ENCODE measurements around the gene KRTAP10-3. TPM values are rescaled to one million over a fixed set of nuclear protein-coding genes. Genes with fewer than 3 reads are reported as not detected.

The KRTAP10-3 gene
- total and polyA plus RNA-seq, 2 experiments from 2014 or later = not detected

GRCh38 chr21:44531606-44532564 lies 26.7 kb downstream of the KRTAP10-3 start:
- Mint-ChIP-seq H3K27me3 (ENCODE audit: insufficient read depth, low read depth, poor library complexity) (peaks cover 6% of the 10 kb centered on the region), H3K9me3 (peaks cover 4% of the 10 kb centered on the region; the same call in 1 of the 3 replicates), H3K4me3 (no peak overlapping the region), H3K27ac (no peak overlapping the region), H3K36me3 (ENCODE audit: low read depth) (no peaks in the 10 kb centered on the region), H3K4me1 (peaks cover 3% of the 10 kb centered on the region; the same call in 2 of the 3 replicates)
- no peaks in the 10 kb centered on the region for H3K79me2 ChIP-seq (replicated peaks; ENCODE audit: insufficient read depth)
- no peak for DNase-seq (ENCODE audit: low spot score)
- no peak overlapping the region for H3K4me2 ChIP-seq
- H4K20me1 ChIP-seq (replicated peaks; ENCODE audit: insufficient read depth) = no peaks in the 10 kb centered on the region
- ATAC-seq = no peak
- no peak overlapping the region for H3K27ac ChIP-seq (ENCODE audit: low read depth)
- H3K9me2 ChIP-seq (ENCODE audit: insufficient read depth) = no peaks in the 10 kb centered on the region
- H3K4me1 ChIP-seq (ENCODE audit: insufficient read depth) = no peaks in the 10 kb centered on the region
- no peak for TF ChIP-seq POLR2AphosphoS5 (IDR thresholded peaks at IDR 0.05; ENCODE audit: low read depth)
- TF ChIP-seq ZNF114 (CRISPR knock-in tag; IDR thresholded peaks at IDR 0.05) = no peak
- no peak for TF ChIP-seq EZH2 (IDR thresholded peaks at IDR 0.05; ENCODE audit: low read depth, unreplicated experiment)
- TF ChIP-seq, protein P1, sequence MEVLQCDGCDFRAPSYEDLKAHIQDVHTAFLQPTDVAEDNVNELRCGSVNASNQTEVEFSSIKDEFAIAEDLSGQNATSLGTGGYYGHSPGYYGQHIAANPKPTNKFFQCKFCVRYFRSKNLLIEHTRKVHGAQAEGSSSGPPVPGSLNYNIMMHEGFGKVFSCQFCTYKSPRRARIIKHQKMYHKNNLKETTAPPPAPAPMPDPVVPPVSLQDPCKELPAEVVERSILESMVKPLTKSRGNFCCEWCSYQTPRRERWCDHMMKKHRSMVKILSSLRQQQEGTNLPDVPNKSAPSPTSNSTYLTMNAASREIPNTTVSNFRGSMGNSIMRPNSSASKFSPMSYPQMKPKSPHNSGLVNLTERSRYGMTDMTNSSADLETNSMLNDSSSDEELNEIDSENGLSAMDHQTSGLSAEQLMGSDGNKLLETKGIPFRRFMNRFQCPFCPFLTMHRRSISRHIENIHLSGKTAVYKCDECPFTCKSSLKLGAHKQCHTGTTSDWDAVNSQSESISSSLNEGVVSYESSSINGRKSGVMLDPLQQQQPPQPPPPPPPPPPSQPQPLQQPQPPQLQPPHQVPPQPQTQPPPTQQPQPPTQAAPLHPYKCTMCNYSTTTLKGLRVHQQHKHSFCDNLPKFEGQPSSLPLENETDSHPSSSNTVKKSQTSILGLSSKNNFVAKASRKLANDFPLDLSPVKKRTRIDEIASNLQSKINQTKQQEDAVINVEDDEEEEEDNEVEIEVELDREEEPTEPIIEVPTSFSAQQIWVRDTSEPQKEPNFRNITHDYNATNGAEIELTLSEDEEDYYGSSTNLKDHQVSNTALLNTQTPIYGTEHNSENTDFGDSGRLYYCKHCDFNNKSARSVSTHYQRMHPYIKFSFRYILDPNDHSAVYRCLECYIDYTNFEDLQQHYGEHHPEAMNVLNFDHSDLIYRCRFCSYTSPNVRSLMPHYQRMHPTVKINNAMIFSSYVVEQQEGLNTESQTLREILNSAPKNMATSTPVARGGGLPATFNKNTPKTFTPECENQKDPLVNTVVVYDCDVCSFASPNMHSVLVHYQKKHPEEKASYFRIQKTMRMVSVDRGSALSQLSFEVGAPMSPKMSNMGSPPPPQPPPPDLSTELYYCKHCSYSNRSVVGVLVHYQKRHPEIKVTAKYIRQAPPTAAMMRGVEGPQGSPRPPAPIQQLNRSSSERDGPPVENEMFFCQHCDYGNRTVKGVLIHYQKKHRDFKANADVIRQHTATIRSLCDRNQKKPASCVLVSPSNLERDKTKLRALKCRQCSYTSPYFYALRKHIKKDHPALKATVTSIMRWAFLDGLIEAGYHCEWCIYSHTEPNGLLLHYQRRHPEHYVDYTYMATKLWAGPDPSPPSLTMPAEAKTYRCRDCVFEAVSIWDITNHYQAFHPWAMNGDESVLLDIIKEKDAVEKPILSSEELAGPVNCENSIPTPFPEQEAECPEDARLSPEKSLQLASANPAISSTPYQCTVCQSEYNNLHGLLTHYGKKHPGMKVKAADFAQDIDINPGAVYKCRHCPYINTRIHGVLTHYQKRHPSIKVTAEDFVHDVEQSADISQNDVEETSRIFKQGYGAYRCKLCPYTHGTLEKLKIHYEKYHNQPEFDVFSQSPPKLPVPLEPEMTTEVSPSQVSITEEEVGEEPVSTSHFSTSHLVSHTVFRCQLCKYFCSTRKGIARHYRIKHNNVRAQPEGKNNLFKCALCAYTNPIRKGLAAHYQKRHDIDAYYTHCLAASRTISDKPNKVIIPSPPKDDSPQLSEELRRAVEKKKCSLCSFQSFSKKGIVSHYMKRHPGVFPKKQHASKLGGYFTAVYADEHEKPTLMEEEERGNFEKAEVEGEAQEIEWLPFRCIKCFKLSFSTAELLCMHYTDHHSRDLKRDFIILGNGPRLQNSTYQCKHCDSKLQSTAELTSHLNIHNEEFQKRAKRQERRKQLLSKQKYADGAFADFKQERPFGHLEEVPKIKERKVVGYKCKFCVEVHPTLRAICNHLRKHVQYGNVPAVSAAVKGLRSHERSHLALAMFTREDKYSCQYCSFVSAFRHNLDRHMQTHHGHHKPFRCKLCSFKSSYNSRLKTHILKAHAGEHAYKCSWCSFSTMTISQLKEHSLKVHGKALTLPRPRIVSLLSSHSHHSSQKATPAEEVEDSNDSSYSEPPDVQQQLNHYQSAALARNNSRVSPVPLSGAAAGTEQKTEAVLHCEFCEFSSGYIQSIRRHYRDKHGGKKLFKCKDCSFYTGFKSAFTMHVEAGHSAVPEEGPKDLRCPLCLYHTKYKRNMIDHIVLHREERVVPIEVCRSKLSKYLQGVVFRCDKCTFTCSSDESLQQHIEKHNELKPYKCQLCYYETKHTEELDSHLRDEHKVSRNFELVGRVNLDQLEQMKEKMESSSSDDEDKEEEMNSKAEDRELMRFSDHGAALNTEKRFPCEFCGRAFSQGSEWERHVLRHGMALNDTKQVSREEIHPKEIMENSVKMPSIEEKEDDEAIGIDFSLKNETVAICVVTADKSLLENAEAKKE (CRISPR knock-in tag; IDR thresholded peaks at IDR 0.05) = no peak
- H3K36me3 ChIP-seq (ENCODE audit: insufficient read depth) = no peaks in the 10 kb centered on the region
- H3K4me3 ChIP-seq = no peak overlapping the region
- H3F3A ChIP-seq (replicated peaks; ENCODE audit: low read depth) = no peaks in the 10 kb centered on the region
- no peak overlapping the region for H2AFZ ChIP-seq
- H3K27me3 ChIP-seq (ENCODE audit: insufficient read depth) = no peaks in the 10 kb centered on the region

Data from GM23338 (cell line).